H1 (cell line): Measurements from ENCODE around the gene IP6K3. TPM values are rescaled to one million over a fixed set of nuclear protein-coding genes. Genes with fewer than 3 reads are reported as not detected.

Experiments used
- ATF3 ChIP-seq: IDR thresholded peaks from 2 replicates; pipeline ENCODE4 v1.6.1; 2011; ENCODE audit warnings: low read depth, mild to moderate bottlenecking, low read length; ENCODE audit not compliant: insufficient read depth
- CHD2 ChIP-seq: IDR thresholded peaks from 2 replicates; pipeline ENCODE4 v1.6.1; 2012; ENCODE audit warnings: low read length, improper control_type of control experiment
- CHD7 ChIP-seq: fragments of 300-600 bp; sonication (generic); IDR thresholded peaks from 2 replicates; pipeline ENCODE4 v1.7.1; 2012; ENCODE audit warnings: low read length, moderate library complexity, mild to moderate bottlenecking, inconsistent platforms; ENCODE audit not compliant: insufficient replicate concordance
- CTBP2 ChIP-seq: IDR thresholded peaks from 2 replicates; pipeline ENCODE4 v1.7.0; 2011; ENCODE audit warnings: borderline replicate concordance, mild to moderate bottlenecking, moderate library complexity, mixed read lengths, low read length; ENCODE audit not compliant: insufficient read depth, insufficient read length
- HDAC2 ChIP-seq, 2 experiments: fragments of 300-600 bp in 1 of 2; sonication (generic) in 1 of 2; IDR thresholded peaks; 2 replicates each; pipeline ENCODE4 v1.6.1; 2011 to 2012; ENCODE audit warnings: low read depth in 2 of 2, low read length in 2 of 2, mild to moderate bottlenecking in 2 of 2, moderate library complexity in 2 of 2, borderline replicate concordance in 1 of 2, inconsistent platforms in 1 of 2
- HDAC6 ChIP-seq: IDR thresholded peaks from one replicate; pipeline ENCODE4 v1.7.1; 2012; ENCODE audit warnings: low read depth, mild to moderate bottlenecking, inconsistent platforms, low read length, moderate library complexity
- RAD21 ChIP-seq, 2 experiments: IDR thresholded peaks in 1 of 2; conservative IDR thresholded peaks in 1 of 2; 2 replicates each; pipeline ENCODE4 v1.6.1; 2011; ENCODE audit warnings: low read depth in 2 of 2, low read length in 2 of 2, improper control_type of control experiment in 1 of 2, inconsistent platforms in 1 of 2, mild to moderate bottlenecking in 1 of 2, moderate library complexity in 1 of 2
- SUZ12 ChIP-seq: fragments of 200-600 bp; sonication (generic); IDR thresholded peaks from 2 replicates; pipeline ENCODE4 v1.6.1; 2012; ENCODE audit warnings: mild to moderate bottlenecking, inconsistent platforms, low read length, moderate library complexity, mixed read lengths
- polyA plus RNA-seq, 7 experiments: library from polyadenylated mRNA; depleted of rRNA in 3 of 7; stranded (reverse) in 5 of 7; unstranded in 2 of 7; fragments of >200 nt in 5 of 7; fragments of 200-250 nt in 2 of 7; gene quantifications; 1 replicate in 5 of 7; 2 replicates in 1 of 7; 4 replicates in 1 of 7; pipeline versions ENCODE4 v1.2.1 to v1.2.3, GENCODE V29; 2011 to 2013; ENCODE audit warnings: missing spikeins in 2 of 7, mixed read lengths in 2 of 7
- total RNA-seq: library from RNA; stranded (reverse); fragmentation: NEBNext Ultra II Directional; extraction: Animal tissue kit (Norgen Biotek cat#: 25700); gene quantifications from 2 replicates; pipeline ENCODE4 v1.2.1, GENCODE V29; 2021

Gene IP6K3
- total and polyA plus RNA-seq, 2 of the 8 experiments (the other 6 are each of a cell fraction or from before 2014, with no cell fraction given), result 0.22 to 0.73 TPM

GRCh38 chr6:33744001-33744848 is 2.5 kb downstream of the IP6K3 start (continued):
- TF ChIP-seq CHD7 (no peak), SUZ12 (no peak), HDAC2 (IDR thresholded peaks at IDR 0.05; ENCODE audit: borderline replicate concordance in 1 of 2, low read depth in 2 of 2, low read length in 2 of 2) (no peak), ATF3 (no peak), CTBP2 (no peak), RAD21 (IDR thresholded peaks at IDR 0.05 in 1 of 2, conservative IDR thresholded peaks at IDR 0.05 in 1 of 2; ENCODE audit: low read depth in 2 of 2, low read length in 2 of 2) (peak; percentile 86 to 90), CHD2 (no peak), HDAC6 (no peak)
